ENCODE data around the gene QTRT2. TPM values are rescaled to one million over a fixed set of nuclear protein-coding genes. Genes with fewer than 3 reads are reported as not detected.

Gene QTRT2
- total and polyA plus RNA-seq, 2 experiments from 2014 or later, result 32.3 to 66.5 TPM

GRCh38 chr3:114060906-114061655 lies 4.5 kb downstream of the QTRT2 start (continued):
- no peak for TF ChIP-seq ZNF462 (CRISPR knock-in tag; IDR thresholded peaks at IDR 0.05)
- no peak for TF ChIP-seq CTCF (conservative IDR thresholded peaks at IDR 0.05; ENCODE audit: low read depth in 2 of 2)
- TF ChIP-seq ETS1 (IDR thresholded peaks at IDR 0.05), result no peak
- TF ChIP-seq NANOG (IDR thresholded peaks at IDR 0.05; ENCODE audit: borderline replicate concordance), result no peak
- no peak for TF ChIP-seq REST (IDR thresholded peaks at IDR 0.05; ENCODE audit: unreplicated experiment)
- TF ChIP-seq ZNF331 (CRISPR knock-in tag; IDR thresholded peaks at IDR 0.05; ENCODE audit: low read depth), result no peak

Data from GM23338 (cell line).